Activated naive CD8-positive, alpha-beta T cell treated with anti-CD3 and anti-CD28 coated beads, Interleukin-2, amount 50 U/mL, for 16 hours (primary cell): Measurements from ENCODE around the gene SLC39A13.

Experiments used
- DNase-seq: peaks from one replicate; pipeline ENCODE4 v3.0.0-alpha.2; 2020; ENCODE audit warnings: low read depth, low spot score

SLC39A13 gene

DNA sequence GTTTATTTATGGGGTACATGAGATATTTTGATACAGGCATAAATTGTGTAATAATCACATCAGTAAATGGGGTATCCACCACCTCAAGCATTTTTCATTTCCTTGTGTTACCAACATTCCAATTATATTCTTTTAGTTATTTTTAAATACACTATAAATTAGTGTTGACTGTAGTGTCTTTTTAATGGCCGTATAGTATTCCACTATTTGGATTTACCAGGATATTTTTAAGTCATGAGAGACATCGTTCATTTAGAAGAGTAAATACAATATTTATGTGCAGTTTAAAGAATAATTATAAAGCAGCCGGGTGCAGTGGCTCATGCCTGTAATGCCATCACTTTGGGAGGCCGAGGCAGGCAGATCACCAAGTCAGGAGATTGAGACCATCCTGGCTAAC, 23.9 kb upstream of the SLC39A13 start:
- no peak for DNase-seq

DNA sequence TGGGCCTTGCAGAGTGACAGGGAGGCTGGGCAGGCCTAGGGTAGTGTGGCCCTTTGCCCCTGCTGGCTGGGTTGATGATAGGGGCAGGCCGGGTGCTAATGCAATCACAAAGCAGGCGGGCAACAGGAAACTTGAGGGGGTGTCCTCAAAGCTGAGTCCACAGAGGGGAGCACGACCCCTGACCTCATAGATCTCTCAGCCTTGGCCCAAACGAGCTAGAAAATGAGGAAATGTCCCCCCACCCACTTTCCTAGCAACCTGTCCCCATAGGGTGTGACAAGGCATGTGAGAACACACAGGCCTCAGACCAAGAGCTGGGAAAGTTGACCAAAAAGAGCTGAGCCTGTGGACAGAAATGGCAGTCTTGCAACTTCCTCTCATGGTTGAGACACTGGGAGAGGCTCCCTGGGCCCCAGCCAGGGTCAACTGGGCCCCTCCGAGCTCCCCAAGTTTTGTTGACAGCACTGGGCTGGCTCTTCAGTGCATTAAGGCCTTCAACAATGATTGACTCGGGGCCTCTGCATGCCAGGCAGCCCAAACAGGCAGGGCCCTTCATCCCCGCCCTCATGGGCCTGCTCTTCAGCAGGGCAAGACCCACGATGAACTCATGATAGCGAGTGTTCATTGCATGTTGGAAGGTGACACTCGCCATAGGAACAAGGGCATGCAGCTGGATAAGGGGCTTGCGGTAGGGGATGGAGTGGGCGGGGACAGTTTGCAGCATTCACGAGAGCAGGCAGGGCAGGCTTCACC, 20.3 kb upstream of the SLC39A13 start:
- DNase-seq: no peak

DNA sequence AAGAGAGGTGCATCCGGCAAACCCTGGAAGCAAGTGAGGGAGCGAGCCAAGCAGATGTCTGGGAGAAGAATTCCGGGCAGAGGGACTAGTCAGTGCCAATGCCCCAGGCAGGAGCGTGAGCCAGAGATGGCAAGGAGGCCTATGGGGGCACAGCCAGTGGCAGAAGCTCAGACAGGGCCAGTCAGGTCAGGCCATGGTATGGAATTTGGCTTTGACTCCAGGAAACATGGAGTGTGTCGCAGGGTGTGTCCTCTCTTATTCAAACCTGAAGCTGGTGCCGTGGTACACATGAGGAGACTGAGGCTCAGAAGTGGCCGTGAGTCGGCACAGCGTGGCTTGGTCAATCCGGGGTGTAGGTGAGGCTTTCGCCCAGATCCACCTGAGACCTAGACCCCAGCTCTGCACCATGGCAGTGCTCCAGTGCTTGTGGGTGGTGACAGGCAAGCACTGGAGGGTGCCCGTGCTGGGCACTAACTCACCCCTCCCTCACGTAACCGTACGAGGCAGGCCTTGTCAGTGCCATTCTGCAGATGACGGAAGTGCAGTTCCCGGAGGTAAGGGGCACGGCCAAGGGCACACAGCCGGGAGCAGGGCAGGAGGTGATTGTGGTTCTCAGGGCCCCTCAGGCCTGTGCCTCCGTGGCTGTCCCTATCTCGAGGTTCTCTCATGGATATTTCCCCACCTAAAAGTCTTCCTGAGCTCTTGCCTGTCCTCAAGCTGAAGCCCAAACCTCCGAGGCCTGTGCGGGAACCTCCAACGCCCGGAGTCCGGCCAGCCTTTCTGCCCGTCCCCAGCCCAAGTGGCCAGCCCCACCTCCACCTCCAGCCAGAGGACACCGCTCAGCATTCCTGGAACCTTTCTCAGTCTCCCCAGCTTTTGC, 19.5 kb upstream of the SLC39A13 start:
- no peak for DNase-seq

DNA sequence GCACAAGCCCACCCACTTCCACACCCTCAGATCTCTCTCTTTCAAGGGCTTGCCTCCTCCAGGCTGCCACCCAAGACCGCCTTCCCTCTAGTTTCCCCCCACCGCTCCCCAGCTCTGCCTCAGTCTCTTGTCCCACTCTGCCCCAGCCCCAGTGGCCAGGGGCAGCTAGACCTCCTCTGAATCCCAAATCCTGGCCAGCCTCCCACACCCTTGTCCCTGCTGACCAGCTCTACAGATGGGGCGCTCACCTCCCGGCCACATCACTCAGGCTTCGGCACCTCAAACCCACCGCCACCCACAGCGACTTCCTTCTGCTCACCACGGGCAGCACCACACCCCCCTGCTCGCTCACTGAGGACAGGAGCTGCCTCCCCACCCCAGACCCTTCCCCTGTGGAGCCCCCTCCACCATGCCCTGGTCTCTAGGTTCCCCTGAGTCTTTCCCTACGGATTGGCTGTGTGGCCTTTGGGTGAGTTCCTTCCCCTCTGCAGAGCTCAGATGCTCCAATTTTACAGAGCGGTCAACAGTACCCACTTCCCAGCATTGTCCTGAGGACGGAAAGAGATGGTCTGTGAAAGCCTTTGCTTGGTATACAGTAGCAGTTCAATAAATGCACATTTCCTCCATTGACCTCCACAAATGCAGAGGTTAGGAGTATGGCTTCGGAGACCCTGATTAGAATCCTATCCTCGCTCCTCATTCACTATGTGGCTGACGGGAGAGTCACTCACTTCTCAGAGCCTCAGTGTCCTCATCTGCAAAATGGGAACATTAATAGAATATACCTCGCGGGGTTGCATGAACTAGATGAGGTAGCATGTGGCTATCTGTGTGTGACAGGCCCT, 18.6 kb upstream of the SLC39A13 start:
- no peak for DNase-seq

DNA sequence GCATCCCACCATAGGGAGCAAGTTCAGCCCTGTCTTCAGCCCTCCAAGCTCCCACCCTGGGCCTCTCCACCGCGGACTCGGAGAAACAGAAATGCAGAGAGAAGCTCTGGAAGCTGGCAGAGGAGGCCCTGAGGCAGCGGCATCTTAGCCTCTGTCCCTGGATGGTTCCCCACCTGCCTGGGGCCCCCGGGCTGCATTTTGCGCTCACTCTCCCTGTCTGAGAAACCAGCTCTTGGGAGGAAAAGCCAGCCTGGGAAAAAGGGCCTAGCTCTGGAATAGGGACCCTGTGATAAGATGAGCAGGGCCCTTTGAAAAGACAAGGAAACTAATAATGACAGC, 18.0 kb upstream of the SLC39A13 start:
- no peak for DNase-seq

DNA sequence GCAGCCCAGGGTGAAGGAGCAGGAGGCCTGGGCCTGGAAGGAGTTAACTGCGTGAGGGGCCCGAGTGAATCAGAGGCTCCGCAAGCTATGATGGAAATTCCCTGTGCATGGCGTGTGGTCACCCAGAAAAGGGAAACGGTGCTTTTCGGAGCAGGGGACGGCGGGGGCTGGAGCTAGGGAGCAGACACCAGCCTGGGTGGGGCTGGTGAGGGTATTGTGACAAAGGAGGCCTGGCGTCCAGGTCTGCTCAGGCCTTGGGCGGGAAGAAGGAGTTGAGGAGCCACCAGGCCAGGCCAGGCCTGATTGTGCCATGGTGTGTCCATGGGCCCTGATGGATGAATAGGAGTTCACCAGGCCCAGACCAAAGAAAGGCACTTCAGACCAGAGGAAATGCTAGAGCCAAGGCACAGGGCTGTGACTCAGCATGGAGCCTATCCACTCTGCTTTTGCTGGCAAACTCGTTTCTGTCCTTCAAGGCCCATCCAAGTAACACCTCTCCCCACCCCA, 17.3 kb upstream of the SLC39A13 start:
- no peak for DNase-seq

DNA sequence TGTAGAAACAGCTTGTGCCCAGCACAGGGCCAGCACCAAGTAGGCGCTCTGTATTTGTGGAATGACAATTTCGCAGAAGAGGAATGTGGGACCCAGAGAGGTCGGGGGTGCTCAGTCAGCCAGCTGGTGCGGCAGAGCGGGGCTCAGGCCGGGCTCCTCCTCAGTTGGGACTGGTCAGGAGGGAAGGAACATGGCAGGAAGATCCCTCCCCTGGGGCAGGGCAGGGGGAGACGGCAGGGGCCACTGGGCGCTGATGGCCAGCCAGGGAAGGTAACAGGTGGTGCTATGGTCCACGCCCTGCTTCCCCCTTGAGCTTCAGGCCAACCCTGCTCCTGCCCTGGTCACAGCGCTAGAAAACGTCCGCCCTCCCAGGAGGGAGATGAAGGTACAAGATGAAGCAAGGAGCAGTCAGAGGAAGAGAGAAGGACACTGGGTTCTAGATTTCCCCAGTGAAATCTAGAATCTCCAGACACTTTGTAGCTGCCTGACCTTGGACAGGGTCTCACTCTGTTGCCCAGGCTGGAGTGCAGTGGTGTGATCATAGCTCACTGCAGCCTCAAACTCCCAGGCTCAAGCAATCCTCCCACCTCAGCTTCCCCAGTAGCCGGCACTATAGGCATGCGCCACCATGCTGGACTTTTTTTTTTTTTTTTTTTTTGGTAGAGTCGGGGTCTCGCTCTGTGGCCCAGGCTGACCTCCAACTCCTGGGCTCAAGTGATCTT, 16.5 kb upstream of the SLC39A13 start:
- no peak for DNase-seq

DNA sequence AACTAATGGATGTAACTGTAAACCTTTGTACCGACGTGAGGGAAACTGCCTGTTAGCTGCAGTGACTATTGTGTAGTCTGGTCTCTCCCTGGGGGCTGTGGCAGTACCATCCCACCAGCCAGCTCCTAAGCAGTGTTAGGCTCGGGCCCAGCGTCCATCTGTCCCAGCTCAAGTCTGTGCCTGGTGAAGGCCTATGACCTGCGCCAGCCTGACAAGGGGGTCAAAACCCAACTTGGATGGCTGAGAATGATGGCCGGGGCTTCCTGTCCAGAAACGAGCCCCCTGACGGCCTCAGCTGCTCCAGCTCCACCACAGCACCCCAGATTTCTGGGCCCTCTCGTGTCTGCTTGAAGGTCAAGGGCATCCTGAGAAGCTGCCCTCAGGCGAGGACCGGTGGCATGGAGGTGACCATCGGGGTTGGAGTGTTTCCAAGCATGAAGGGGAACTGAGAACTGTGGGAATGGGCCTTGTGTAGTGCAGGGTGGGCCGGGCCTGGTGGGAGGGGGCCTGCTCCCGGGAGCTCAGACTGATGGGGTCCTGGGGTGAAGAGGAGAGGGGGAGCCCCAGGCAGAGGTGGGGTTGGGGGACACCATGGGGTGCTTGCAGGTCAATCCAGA, 15.7 kb upstream of the SLC39A13 start:
- no peak for DNase-seq

DNA sequence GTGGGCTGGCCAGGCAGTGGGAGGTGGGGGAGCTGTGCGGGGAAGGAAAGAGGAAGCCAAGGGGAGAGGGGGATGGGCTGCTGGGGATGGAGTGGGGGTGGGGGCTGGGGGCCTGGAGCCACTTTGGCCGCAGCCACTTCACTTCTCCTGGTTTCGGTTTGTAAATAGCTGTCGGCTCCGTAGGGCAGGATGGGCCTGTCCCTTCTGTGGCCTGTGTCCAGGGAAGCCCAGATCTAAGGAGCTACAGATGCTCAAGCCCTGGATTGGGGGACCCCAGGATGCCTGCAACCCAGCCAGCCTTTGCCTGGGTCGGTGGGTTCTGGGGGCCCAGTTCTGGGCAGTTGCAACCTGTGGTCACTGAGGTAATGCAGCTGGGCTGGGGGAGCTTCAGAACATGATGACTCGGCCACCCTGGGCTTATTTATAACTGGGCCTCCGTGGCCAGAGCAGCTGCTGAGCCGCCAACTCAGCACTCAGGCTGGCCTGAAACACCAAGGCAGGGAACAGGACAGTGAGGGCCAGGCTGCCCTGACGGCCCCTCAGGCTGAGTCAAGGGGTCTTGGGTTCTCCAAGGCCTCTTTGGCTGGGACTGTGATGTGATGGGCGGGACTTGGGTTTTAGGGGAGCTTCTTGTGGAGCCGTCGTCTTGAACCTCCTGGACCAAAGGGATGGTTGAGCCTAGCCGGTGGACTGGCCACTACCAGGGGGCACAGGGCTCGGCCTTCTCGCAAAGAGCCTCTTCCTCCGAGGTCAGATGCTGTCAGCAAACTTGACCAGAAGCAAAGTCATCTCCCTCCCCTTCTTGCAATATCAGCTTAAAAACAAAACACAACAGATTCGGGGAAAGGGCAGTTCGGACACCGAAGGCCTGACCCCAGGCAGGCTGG, 15.0 kb upstream of the SLC39A13 start:
- no peak for DNase-seq

DNA sequence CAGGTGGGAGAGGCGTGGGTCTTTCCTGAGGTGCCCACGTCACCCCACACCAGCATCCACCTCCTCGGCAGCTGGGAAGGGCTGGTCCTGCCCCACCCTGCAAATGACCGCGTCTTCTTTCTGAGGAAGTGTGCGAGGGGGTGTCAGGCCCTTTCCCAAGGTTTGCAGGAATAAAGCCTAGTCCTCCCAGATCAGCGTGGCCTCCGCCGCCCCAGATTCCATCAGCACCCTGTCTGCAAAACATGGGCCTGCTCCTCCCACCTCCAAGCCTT, 14.4 kb upstream of the SLC39A13 start:
- DNase-seq: no peak

DNA sequence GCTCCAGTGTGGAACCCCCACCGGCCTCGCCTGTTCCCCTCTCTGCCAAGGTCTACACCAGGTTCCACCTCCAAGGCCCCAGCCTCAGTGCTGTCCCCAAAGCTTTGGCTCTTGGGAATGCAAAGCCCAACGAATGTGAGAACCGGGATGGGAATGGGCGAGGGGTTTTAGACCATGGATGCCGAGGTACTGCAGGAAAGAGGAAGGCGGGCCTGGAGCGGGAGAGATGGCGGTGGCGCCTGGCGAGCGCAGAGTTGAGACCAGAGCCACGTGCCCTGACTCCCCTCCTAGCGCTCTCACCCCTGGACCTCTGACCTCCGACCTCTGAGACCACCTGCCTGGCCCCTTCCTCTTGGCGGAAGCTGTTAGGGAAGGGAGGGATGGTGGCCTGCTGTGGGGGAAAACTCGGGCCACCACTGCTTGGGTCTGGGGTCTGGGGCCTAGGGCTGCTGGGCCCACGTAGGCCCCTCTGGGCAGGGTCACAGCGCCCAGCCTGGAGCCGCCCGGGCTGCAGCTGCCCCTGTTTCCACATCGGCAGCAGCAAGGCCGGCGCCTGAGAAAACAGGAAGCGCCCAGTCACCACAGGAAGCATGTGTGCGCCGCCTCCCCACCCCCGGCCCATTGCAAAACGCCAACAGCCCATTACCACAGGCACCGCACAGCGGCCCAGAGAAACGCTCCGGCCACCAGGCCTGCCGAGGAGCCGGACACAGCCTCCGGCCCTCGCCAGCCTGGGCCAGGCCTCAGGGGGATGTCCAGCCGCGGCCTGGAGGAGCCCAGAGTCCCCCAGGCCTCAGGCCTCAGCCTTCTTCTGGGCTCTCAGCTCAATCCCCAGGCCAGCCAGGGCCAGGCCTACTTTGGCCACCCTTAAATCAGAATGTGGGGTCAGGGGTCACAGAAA, 13.8 kb upstream of the SLC39A13 start:
- no peak for DNase-seq

DNA sequence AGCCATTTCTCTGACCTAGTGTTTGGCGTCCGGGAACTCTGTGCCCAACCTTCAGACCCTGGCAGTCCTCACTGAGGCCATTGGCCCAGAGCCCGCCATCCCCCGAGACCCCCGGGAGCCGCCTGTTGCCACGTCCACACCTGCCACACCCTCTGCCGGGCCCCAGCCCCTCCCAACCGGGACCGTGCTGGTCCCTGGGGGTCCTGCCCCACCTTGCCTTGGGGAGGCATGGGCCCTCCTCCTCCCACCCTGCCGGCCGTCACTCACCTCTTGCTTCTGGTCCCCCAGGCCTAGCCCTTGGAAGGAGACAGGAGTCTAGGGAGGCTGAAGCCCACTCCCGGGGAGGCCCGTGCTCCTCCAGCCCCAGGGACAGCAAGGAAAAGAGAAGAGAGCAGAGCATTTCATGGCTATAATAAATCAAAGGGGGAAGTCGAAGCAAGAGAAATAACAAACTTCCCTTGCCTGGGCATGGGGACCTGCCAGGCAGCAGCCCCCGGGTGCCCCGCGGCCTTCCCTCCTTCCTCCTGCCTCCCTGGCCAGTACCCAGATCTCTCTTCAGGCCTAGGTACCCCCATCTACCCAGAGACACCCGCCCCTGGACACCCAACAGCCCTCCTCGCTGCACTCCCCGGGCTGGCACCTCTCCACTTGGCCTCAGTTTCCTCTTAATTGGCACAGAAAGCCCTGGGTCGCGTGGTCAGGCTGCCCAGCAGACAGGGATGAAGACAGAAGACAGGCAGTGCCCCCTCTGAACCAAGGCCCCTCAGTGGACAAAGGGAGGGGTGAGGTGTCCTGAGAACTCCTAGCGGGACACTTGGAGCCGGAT, 13.0 kb upstream of the SLC39A13 start:
- no peak for DNase-seq

DNA sequence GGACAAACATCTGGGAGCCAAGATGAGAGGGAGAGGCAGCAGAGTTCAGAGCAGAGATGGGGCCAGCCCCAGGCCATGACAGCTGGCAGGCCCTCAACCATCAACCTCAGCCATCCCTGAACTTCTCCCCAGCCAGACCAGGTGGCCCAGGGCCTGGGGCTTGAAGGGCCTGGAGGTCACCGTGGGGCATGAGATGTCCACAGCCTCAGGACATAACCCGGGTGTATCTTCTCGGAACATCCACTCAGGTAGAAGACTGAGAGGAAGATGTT, 12.4 kb upstream of the SLC39A13 start:
- DNase-seq: no peak

DNA sequence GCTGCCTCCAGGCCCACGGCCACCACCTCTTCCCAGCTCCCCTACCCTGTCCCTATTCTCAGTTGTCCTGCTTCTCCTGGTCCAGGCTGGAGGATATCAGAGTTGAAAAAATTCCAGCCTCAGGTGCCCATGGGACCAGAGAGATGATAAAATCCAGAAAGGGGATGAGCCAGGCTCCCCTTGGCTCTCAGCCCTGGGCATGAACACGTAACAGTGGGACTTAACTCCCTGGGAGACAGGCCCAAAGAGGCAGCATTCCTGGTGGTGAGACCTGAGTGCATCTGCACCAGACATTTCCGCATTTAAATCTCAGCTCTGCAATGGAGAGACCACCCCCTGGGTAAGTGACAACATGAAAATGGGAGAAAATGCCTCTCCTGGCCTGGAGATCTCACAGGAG, 10.4 kb upstream of the SLC39A13 start:
- no peak for DNase-seq

DNA sequence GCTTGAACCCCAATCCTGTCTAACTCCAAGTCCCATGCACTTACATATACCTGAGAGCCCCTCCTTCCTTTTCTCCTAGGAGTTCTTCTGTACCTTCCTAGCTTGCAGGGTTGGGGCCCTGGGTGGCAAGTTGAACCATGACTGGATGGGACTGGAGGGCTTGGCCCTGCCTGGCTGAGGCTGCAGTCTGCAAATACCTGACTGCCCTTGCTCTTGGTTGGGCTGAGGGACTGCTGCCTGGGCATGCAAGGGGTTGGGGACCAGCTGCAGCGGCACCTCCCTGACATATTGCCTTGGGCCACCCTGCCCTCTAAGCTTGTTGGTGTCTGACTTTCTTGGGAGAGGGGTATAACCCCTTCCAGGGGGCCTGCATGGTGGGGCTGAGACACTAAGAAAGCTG, 9.8 kb upstream of the SLC39A13 start:
- DNase-seq: no peak

DNA sequence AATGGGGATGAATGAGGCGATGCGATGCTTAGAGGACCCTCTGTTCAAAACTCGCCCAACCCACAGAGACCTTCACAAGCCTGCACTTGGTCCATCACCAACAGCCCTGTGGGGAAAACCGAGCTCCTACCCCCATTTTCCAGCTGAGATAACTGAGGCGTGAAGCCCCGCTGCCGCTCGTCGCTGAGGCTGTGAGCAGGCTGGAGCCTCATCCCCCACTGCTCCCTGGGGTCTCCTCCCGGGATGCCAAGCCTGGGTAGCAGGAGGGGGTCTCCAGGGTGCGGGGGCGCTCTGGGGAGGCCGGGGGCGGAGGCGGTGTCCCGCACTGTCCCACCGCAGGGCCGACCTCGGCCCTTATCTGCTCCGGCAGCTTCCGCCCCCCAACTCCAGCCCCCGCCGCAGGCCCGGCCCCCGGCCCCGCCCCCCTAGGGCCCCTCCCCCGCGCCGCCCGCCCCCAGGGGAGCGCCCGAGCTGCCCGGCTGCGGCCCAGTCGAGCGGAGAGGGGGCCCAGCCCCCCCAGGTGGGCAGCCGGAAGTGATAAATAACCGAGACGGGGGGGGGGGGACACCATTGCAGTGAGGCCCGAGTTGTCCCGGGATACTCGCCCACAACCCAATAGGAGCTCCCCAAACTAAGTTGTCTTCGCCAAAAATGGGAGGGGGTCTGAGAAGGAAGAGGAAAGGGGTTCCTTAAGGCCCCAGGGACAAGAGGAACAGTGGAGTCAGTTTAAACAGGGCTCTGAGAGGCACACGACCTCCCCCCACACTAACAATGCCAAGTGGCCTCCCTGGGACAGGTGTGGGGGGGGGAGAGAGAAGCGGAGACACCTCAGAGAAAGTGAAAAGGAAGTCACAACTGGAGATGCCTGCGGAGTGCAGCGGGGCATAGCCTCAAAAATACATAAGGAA, 8.3 kb upstream of the SLC39A13 start:
- no peak for DNase-seq

DNA sequence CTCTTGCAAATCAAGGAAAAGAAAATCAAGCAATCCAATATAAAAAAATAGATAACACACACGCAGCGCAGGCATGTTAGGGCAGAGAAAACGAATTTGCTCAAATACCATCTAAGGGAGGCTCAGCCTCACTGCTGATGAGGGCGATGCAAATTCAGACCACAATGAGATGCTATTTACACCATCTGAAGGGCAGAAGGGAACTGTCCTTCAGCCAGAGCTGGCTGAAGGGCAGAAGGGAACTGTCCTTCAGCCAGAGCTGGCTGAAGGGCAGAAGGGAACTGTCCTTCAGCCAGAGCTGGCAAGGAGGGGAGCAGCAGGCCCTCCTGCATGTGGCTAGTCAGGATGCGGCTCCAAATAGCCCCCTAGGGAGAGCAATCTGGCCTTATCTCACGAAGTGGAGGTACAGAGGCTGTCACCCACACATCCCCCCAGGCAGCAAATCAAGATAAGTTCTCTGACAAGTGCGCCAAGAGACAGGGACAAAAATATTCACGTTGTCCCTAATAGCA, 7.6 kb upstream of the SLC39A13 start:
- DNase-seq: no peak
